Raji (cell line): ENCODE results near the gene HIVEP3.

Source experiments
- POLR2A ChIP-seq: IDR thresholded peaks from 2 replicates; pipeline ENCODE4 v1.6.1; 2011; ENCODE audit warnings: low read depth, low read length, control low read depth; ENCODE audit not compliant: insufficient read depth

HIVEP3 gene

GRCh38 chr1:41687007-41687406 is 231.7 kb downstream of the HIVEP3 start:
- no peak for TF ChIP-seq POLR2A

GRCh38 chr1:41683681-41684500 is 234.8 kb downstream of the HIVEP3 start:
- TF ChIP-seq POLR2A, result no peak

- no peak for TF ChIP-seq POLR2A
Measured at GRCh38 chr1:41682845-41683625, 235.7 kb downstream of the HIVEP3 start.

GRCh38 chr1:41682149-41682548 is 236.6 kb downstream of the HIVEP3 start:
- no peak for TF ChIP-seq POLR2A

GRCh38 chr1:41681331-41682098 is 237.2 kb downstream of the HIVEP3 start:
- no peak for TF ChIP-seq POLR2A

- no peak for TF ChIP-seq POLR2A
Measured at GRCh38 chr1:41679994-41680393, 238.7 kb downstream of the HIVEP3 start.

GRCh38 chr1:41679531-41679930 is 239.2 kb downstream of the HIVEP3 start:
- no peak for TF ChIP-seq POLR2A

GRCh38 chr1:41678111-41678878 is 240.4 kb downstream of the HIVEP3 start:
- TF ChIP-seq POLR2A, result no peak

- TF ChIP-seq POLR2A, result no peak
Measured at GRCh38 chr1:41677620-41678019, 241.1 kb downstream of the HIVEP3 start.

GRCh38 chr1:41675401-41675800 is 243.3 kb downstream of the HIVEP3 start:
- no peak for TF ChIP-seq POLR2A

GRCh38 chr1:41674522-41674921 is 244.2 kb downstream of the HIVEP3 start:
- TF ChIP-seq POLR2A, result no peak

- TF ChIP-seq POLR2A, result no peak
Measured at GRCh38 chr1:41673806-41674205, 244.9 kb downstream of the HIVEP3 start.

GRCh38 chr1:41673378-41673777 is 245.3 kb downstream of the HIVEP3 start:
- TF ChIP-seq POLR2A, result no peak

GRCh38 chr1:41672641-41673361 is 245.9 kb downstream of the HIVEP3 start:
- TF ChIP-seq POLR2A, result no peak

GRCh38 chr1:41672173-41672572 is 246.5 kb downstream of the HIVEP3 start:
- TF ChIP-seq POLR2A, result no peak
